Measurements from ENCODE around the gene FGD3. TPM values are rescaled to one million over a fixed set of nuclear protein-coding genes. Genes with fewer than 3 reads are reported as not detected.

FGD3 gene
- total RNA-seq, 2 donors from 2014 or later: 9.9 to 13.7 TPM

GRCh38 chr9:93020151-93020550 lies 72.8 kb downstream of the FGD3 start:
- Histone ChIP-seq H3K4me3 (no peak overlapping the region), H3K27me3 (replicated peaks; ENCODE audit: insufficient read depth) (no peaks in the 10 kb centered on the region), H3K36me3 (peaks cover 5% of the 10 kb centered on the region), H3K27ac (no peak overlapping the region), H3K4me1 (ENCODE audit: control insufficient read depth in 1 of 2, low read depth in 2 of 2) (peaks cover 0 to 6% of the 10 kb centered on the region in 2 donors), H3K9me3 (no peaks in the 10 kb centered on the region)
- DNase-seq (ENCODE audit: low spot score) (no peak), ATAC-seq (ENCODE audit: insufficient number of reproducible peaks, low FRiP score, low read depth) (no peak)
- no peak for TF ChIP-seq CTCF (IDR thresholded peaks at IDR 0.05)

- H3K4me1 ChIP-seq (ENCODE audit: control insufficient read depth in 1 of 2, low read depth in 2 of 2): no peaks in the 10 kb centered on the region
- ATAC-seq (ENCODE audit: insufficient number of reproducible peaks, low FRiP score, low read depth) (no peak), DNase-seq (ENCODE audit: low spot score) (no peak)
- H3K36me3 ChIP-seq: peaks cover 5% of the 10 kb centered on the region
- no peak for TF ChIP-seq CTCF (IDR thresholded peaks at IDR 0.05)
- no peak overlapping the region for H3K4me3 ChIP-seq
- no peaks in the 10 kb centered on the region for H3K9me3 ChIP-seq
- no peaks in the 10 kb centered on the region for H3K27me3 ChIP-seq (replicated peaks; ENCODE audit: insufficient read depth)
- no peak overlapping the region for H3K27ac ChIP-seq
Measured at GRCh38 chr9:93020771-93021670, 73.7 kb downstream of the FGD3 start.

- DNase-seq (ENCODE audit: low spot score) (no peak), ATAC-seq (ENCODE audit: insufficient number of reproducible peaks, low FRiP score, low read depth) (no peak)
- TF ChIP-seq CTCF (IDR thresholded peaks at IDR 0.05): no peak
- no peaks in the 10 kb centered on the region for H3K9me3 ChIP-seq
- no peak overlapping the region for H3K4me3 ChIP-seq
- no peak overlapping the region for H3K27ac ChIP-seq
- H3K27me3 ChIP-seq (replicated peaks; ENCODE audit: insufficient read depth): no peaks in the 10 kb centered on the region
- H3K36me3 ChIP-seq: peaks cover 5% of the 10 kb centered on the region
- no peaks in the 10 kb centered on the region for H3K4me1 ChIP-seq (ENCODE audit: control insufficient read depth in 1 of 2, low read depth in 2 of 2)
Measured at GRCh38 chr9:93022066-93022465, 74.7 kb downstream of the FGD3 start.

- DNase-seq (ENCODE audit: low spot score): no peak
- H3K4me1 ChIP-seq (ENCODE audit: control insufficient read depth in 1 of 2, low read depth in 2 of 2): no peaks in the 10 kb centered on the region
- no peak overlapping the region for H3K4me3 ChIP-seq
- H3K9me3 ChIP-seq: no peaks in the 10 kb centered on the region
- no peak for ATAC-seq (ENCODE audit: insufficient number of reproducible peaks, low FRiP score, low read depth)
- H3K27me3 ChIP-seq (replicated peaks; ENCODE audit: insufficient read depth): no peaks in the 10 kb centered on the region
- peaks cover 5% of the 10 kb centered on the region for H3K36me3 ChIP-seq
- H3K27ac ChIP-seq: no peak overlapping the region
- TF ChIP-seq CTCF (IDR thresholded peaks at IDR 0.05): no peak
Measured at GRCh38 chr9:93022721-93023520, 75.6 kb downstream of the FGD3 start.

- DNase-seq (ENCODE audit: low spot score) (no peak), ATAC-seq (ENCODE audit: insufficient number of reproducible peaks, low FRiP score, low read depth) (no peak)
- H3K9me3 ChIP-seq: no peaks in the 10 kb centered on the region
- H3K36me3 ChIP-seq: peaks cover 5% of the 10 kb centered on the region
- no peaks in the 10 kb centered on the region for H3K4me1 ChIP-seq (ENCODE audit: control insufficient read depth in 1 of 2, low read depth in 2 of 2)
- H3K27me3 ChIP-seq (replicated peaks; ENCODE audit: insufficient read depth): no peaks in the 10 kb centered on the region
- no peak overlapping the region for H3K27ac ChIP-seq
- no peak overlapping the region for H3K4me3 ChIP-seq
- no peak for TF ChIP-seq CTCF (IDR thresholded peaks at IDR 0.05)
Measured at GRCh38 chr9:93023521-93023815, 76.1 kb downstream of the FGD3 start.

Data from thoracic aorta (tissue), 2 donors.